Loucy (cell line): Measurements from ENCODE around the gene STX16.

Experiments used
- H2AFZ ChIP-seq: fragments of 200-600 bp; sonication (generic); 2 replicates; pipeline ENCODE4 v1.6.0; 2016; ENCODE audit warnings: antibody characterized with exemption, mild to moderate bottlenecking, low read length, moderate library complexity
- H3F3A ChIP-seq: fragments of 200-600 bp; 2 replicates; pipeline ENCODE4 v1.6.0; 2016; ENCODE audit warnings: antibody characterized with exemption, low read depth, mild to moderate bottlenecking
- H3K27me3 ChIP-seq: fragments of 200-600 bp; sonication (generic); 2 replicates; pipeline ENCODE4 v1.6.1; 2014; ENCODE audit warnings: low read length, mild to moderate bottlenecking; ENCODE audit not compliant: insufficient read depth, poor library complexity, severe bottlenecking
- H3K36me3 ChIP-seq: fragments of 200-600 bp; sonication (generic); 2 replicates; pipeline ENCODE4 v1.6.1; 2016; ENCODE audit warnings: low read length; ENCODE audit not compliant: insufficient read depth
- H3K4me1 ChIP-seq: fragments of 200-600 bp; sonication (generic); 2 replicates; pipeline ENCODE4 v1.5.1; 2014; ENCODE audit warnings: low read length, mild to moderate bottlenecking; ENCODE audit not compliant: insufficient read depth, poor library complexity, severe bottlenecking
- H3K4me2 ChIP-seq: fragments of 200-600 bp; sonication (generic); 2 replicates; pipeline ENCODE4 v1.6.0; 2014; ENCODE audit warnings: antibody characterized with exemption, low read length, low read depth, mild to moderate bottlenecking; ENCODE audit not compliant: poor library complexity, severe bottlenecking
- H3K4me3 ChIP-seq: fragments of 200-600 bp; sonication (generic); 2 replicates; pipeline ENCODE4 v1.5.1; 2014; ENCODE audit warnings: low read length, mild to moderate bottlenecking, mixed read lengths; ENCODE audit not compliant: poor library complexity, severe bottlenecking
- H3K79me2 ChIP-seq: fragments of 200-600 bp; sonication (generic); 2 replicates; pipeline ENCODE4 v1.6.1; 2014; ENCODE audit warnings: low read length; ENCODE audit not compliant: insufficient read depth
- H3K9ac ChIP-seq: fragments of 200-600 bp; sonication (generic); 2 replicates; pipeline ENCODE4 v1.6.0; 2014; ENCODE audit warnings: mild to moderate bottlenecking, low read depth, low read length, moderate library complexity; ENCODE audit not compliant: poor library complexity, severe bottlenecking
- H3K9me2 ChIP-seq: fragments of 200-600 bp; sonication (generic); replicated peaks from 2 replicates; pipeline ENCODE4 v1.6.1; 2016; ENCODE audit warnings: low read depth, low read length, mixed read lengths
- H3K9me3 ChIP-seq: fragments of 200-600 bp; sonication (generic); 2 replicates; pipeline ENCODE4 v1.6.1; 2014; ENCODE audit warnings: mild to moderate bottlenecking, antibody characterized with exemption, low read length, low read depth; ENCODE audit not compliant: insufficient read depth
- H4K20me1 ChIP-seq: fragments of 200-600 bp; sonication (generic); 2 replicates; pipeline ENCODE4 v1.6.0; 2014; ENCODE audit warnings: antibody characterized with exemption, low read length, mild to moderate bottlenecking; ENCODE audit not compliant: insufficient read depth, poor library complexity, severe bottlenecking
- EZH2phosphoT487 ChIP-seq: fragments of 200-600 bp; IDR thresholded peaks from 2 replicates; pipeline ENCODE4 v1.6.1; 2018; ENCODE audit warnings: antibody characterized with exemption, mild to moderate bottlenecking, moderate library complexity, borderline replicate concordance
- TF ChIP-seq, protein P1 (sequence below): fragments of 200-600 bp; sonication (generic); conservative IDR thresholded peaks from 2 replicates; pipeline ENCODE4 v1.5.1; 2014; ENCODE audit warnings: mild to moderate bottlenecking, antibody characterized with exemption, low read length

STX16 gene

DNA sequence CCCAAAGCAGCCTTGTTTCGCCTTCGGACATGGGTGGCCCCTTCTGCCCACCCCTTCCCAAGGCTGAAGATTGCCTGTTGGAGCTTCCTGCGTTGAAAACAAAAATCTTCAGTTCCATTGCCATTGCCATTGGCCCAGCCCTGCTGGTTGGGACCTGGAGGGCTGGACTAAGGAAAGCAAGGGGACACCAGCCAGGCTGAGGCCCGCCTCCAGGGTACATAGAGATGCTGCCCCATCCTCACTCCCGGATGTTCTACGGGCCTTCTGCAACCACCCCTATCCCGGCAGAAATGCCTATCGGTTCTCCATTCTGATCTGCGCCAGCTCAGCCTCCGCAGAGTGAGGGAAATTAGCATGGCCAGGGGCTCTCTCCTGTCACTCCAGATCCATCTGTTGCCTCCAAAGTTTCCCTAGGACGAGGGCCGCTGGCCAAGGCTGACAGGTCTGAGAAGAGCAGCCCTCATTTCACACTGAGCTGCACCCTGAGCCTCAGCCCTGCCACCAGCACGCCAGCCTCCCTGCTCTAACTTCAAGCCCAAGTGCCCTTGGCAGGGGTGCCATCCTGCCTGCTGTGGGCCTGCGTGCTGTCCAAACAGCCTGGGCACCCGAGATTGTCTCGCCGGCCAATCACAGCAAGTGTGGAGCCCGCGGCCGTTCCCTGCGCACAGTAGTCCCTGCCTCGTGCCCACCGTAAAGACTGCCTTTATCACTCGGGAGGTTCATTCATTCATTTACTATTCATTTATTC lies 13.4 kb upstream of the STX16 start:
- H2AFZ ChIP-seq, result no peak overlapping the region
- H3K79me2 ChIP-seq, result no peaks in the 10 kb centered on the region

DNA sequence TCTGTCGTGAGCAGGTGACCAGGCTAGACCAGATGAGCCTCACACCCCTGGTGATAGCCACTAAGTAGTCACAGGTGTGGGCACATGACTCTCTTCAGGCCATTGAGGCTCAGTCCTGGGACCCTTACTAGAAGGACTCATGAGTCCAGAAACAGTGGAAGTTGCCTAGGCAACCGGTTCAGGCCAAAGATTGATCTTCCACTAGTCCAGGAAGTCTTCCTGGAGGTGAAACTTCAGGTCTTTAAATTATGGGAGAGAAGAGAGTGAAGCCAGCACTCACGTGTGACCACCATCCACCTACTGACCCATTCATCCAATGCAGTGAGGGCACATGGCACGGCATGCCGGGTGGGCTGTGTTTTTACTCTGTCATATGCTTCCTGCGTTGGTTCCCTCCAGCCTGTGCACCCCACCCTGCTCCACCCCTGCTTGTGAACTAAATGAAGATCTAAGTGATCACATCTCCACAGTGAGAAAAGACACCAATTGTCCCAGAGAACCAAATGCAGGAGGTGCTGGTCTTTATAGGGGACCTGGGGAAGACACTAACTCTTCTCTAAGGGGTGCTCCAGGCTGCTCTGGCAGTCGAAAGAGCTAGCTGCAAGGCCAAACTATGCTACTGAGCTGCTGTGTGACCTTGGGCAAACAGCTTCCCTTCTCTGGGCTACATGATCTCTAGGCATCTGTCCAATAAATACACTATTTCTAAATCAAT lies 12.5 kb upstream of the STX16 start:
- H3F3A ChIP-seq, result no peaks in the 10 kb centered on the region
- no peaks in the 10 kb centered on the region for H3K9me3 ChIP-seq
- no peaks in the 10 kb centered on the region for H3K27me3 ChIP-seq
- H3K9me2 ChIP-seq, result no peaks in the 10 kb centered on the region
- no peak overlapping the region for H3K9ac ChIP-seq
- H3K4me2 ChIP-seq, result no peak overlapping the region
- H3K4me3 ChIP-seq, result no peak overlapping the region
- H2AFZ ChIP-seq, result no peak overlapping the region
- H4K20me1 ChIP-seq, result no peaks in the 10 kb centered on the region
- no peak for TF ChIP-seq EZH2phosphoT487
- TF ChIP-seq, protein P1, sequence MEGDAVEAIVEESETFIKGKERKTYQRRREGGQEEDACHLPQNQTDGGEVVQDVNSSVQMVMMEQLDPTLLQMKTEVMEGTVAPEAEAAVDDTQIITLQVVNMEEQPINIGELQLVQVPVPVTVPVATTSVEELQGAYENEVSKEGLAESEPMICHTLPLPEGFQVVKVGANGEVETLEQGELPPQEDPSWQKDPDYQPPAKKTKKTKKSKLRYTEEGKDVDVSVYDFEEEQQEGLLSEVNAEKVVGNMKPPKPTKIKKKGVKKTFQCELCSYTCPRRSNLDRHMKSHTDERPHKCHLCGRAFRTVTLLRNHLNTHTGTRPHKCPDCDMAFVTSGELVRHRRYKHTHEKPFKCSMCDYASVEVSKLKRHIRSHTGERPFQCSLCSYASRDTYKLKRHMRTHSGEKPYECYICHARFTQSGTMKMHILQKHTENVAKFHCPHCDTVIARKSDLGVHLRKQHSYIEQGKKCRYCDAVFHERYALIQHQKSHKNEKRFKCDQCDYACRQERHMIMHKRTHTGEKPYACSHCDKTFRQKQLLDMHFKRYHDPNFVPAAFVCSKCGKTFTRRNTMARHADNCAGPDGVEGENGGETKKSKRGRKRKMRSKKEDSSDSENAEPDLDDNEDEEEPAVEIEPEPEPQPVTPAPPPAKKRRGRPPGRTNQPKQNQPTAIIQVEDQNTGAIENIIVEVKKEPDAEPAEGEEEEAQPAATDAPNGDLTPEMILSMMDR, result no peak
- no peaks in the 10 kb centered on the region for H3K4me1 ChIP-seq
- no peaks in the 10 kb centered on the region for H3K79me2 ChIP-seq
- H3K36me3 ChIP-seq, result no peaks in the 10 kb centered on the region

More for the DNA sequence above, 13.4 kb upstream of the STX16 start:
- no peaks in the 10 kb centered on the region for H3K9me3 ChIP-seq
- TF ChIP-seq, protein P1, result no peak
- no peak for TF ChIP-seq EZH2phosphoT487
- H3K9me2 ChIP-seq, result no peaks in the 10 kb centered on the region
- no peak overlapping the region for H3K9ac ChIP-seq
- H3K36me3 ChIP-seq, result no peaks in the 10 kb centered on the region
- no peaks in the 10 kb centered on the region for H3K27me3 ChIP-seq
- no peaks in the 10 kb centered on the region for H3K4me1 ChIP-seq
- no peak overlapping the region for H3K4me3 ChIP-seq
- no peaks in the 10 kb centered on the region for H4K20me1 ChIP-seq
- H3K4me2 ChIP-seq, result no peak overlapping the region
- H3F3A ChIP-seq, result no peaks in the 10 kb centered on the region

- H3K4me3 ChIP-seq, result no peak overlapping the region
- H3K9me3 ChIP-seq, result no peaks in the 10 kb centered on the region
- H3F3A ChIP-seq, result no peaks in the 10 kb centered on the region
- H2AFZ ChIP-seq, result no peak overlapping the region
- H4K20me1 ChIP-seq, result no peaks in the 10 kb centered on the region
- H3K36me3 ChIP-seq, result no peaks in the 10 kb centered on the region
- H3K4me1 ChIP-seq, result no peaks in the 10 kb centered on the region
- H3K79me2 ChIP-seq, result no peaks in the 10 kb centered on the region
- no peak overlapping the region for H3K4me2 ChIP-seq
- no peaks in the 10 kb centered on the region for H3K27me3 ChIP-seq
- H3K9ac ChIP-seq, result no peak overlapping the region
- H3K9me2 ChIP-seq, result no peaks in the 10 kb centered on the region
- TF ChIP-seq, protein P1, result no peak
- TF ChIP-seq EZH2phosphoT487, result no peak
Observed at GRCh38 chr20:58639182-58640146, 11.6 kb upstream of the STX16 start.
